ENCODE results near the gene TEKTIP1. TPM values are rescaled to one million over a fixed set of nuclear protein-coding genes. Genes with fewer than 3 reads are reported as not detected.
"Not testable (repeated sequence)": the region's sequence is repeated elsewhere in the genome, so short reads cannot be mapped to it uniquely, and the experiment has no call there.

The TEKTIP1 gene
- total RNA-seq, 2 donors from 2014 or later, result 0.41 to 5.3 TPM

- no peak overlapping the region for H3K4me3 ChIP-seq
- no peak overlapping the region for H3K27ac ChIP-seq
- no peak for DNase-seq (ENCODE audit: low spot score)
- H3K4me1 ChIP-seq (replicated peaks), result no peaks in the 10 kb centered on the region
- no peaks in the 10 kb centered on the region for H3K27me3 ChIP-seq (replicated peaks; ENCODE audit: insufficient read depth)
- TF ChIP-seq POLR2A (IDR thresholded peaks at IDR 0.05), result no peak
- no peak for TF ChIP-seq CTCF (IDR thresholded peaks at IDR 0.05)
- TF ChIP-seq POLR2AphosphoS5 (IDR thresholded peaks at IDR 0.05), result no peak
- H3K36me3 ChIP-seq, result no peaks in the 10 kb centered on the region
- intact Hi-C loops (cut with DNase I), result loop anchor here (10.0 kb wide), 1 partner anchor 73 kb away; the partner anchor contains the start of genes DOHH and FZR1
- WGBS, result 93% methylated on average over 60 of the region's 60 CpGs
- no peaks in the 10 kb centered on the region for H3K9me3 ChIP-seq
Observed at GRCh38 chr19:3577723-3578344, 38.9 kb downstream of the TEKTIP1 start.

GRCh38 chr19:3578390-3578789 is 39.4 kb downstream of the TEKTIP1 start:
- no peak overlapping the region for H3K4me3 ChIP-seq
- no peaks in the 10 kb centered on the region for H3K27me3 ChIP-seq (replicated peaks; ENCODE audit: insufficient read depth)
- no peaks in the 10 kb centered on the region for H3K4me1 ChIP-seq (replicated peaks)
- no peak overlapping the region for H3K27ac ChIP-seq
- TF ChIP-seq POLR2AphosphoS5 (IDR thresholded peaks at IDR 0.05) (no peak), POLR2A (IDR thresholded peaks at IDR 0.05) (no peak)
- H3K9me3 ChIP-seq, result no peaks in the 10 kb centered on the region
- intact Hi-C loops (cut with DNase I), result loop anchor here (10.0 kb wide), 1 partner anchor 74 kb away; the partner anchor contains the start of genes DOHH and FZR1
- 84% methylated on average over 17 of the region's 17 CpGs for WGBS
- H3K36me3 ChIP-seq, result no peaks in the 10 kb centered on the region
- no peak for DNase-seq (ENCODE audit: low spot score)

GRCh38 chr19:3580156-3580934 is 41.4 kb downstream of the TEKTIP1 start:
- TF ChIP-seq POLR2A (IDR thresholded peaks at IDR 0.05), result no peak
- peak; percentile 12 for TF ChIP-seq POLR2AphosphoS5 (IDR thresholded peaks at IDR 0.05)
- Histone ChIP-seq H3K4me3 (no peak overlapping the region), H3K9me3 (no peaks in the 10 kb centered on the region), H3K27me3 (replicated peaks; ENCODE audit: insufficient read depth) (no peaks in the 10 kb centered on the region), H3K36me3 (no peaks in the 10 kb centered on the region), H3K27ac (no peak overlapping the region), H3K4me1 (replicated peaks) (no peaks in the 10 kb centered on the region)
- 41% methylated on average over 11 of the region's 11 CpGs for WGBS
- intact Hi-C loops (cut with DNase I), result no loop called here
- no peak for DNase-seq (ENCODE audit: low spot score)

GRCh38 chr19:3581792-3582191 is 42.8 kb downstream of the TEKTIP1 start:
- H3K4me1 ChIP-seq (replicated peaks); intact Hi-C loops (cut with DNase I); H3K4me3 ChIP-seq; H3K9me3 ChIP-seq; H3K27ac ChIP-seq; H3K36me3 ChIP-seq; DNase-seq (ENCODE audit: low spot score); H3K27me3 ChIP-seq (replicated peaks; ENCODE audit: insufficient read depth): not testable (repeated sequence)
- 93% methylated on average over 4 of the region's 4 CpGs for WGBS

- H3K27ac ChIP-seq; H3K4me3 ChIP-seq; H3K4me1 ChIP-seq (replicated peaks); H3K9me3 ChIP-seq; intact Hi-C loops (cut with DNase I); DNase-seq (ENCODE audit: low spot score); H3K27me3 ChIP-seq (replicated peaks; ENCODE audit: insufficient read depth); H3K36me3 ChIP-seq: not testable (repeated sequence)
- 84% methylated on average over 15 of the region's 15 CpGs for WGBS
Observed at GRCh38 chr19:3584036-3584802, 45.2 kb downstream of the TEKTIP1 start.

GRCh38 chr19:3585301-3586126 is 46.5 kb downstream of the TEKTIP1 start, which contains the start of gene GIPC3:
Gene GIPC3, plus strand, starts transcription at chr19:3585478. Its CDS starts 120 bp downstream, at chr19:3585598.
- no peaks in the 10 kb centered on the region for H3K9me3 ChIP-seq
- 3% methylated on average over 42 of the region's 84 CpGs for WGBS
- no peaks in the 10 kb centered on the region for H3K36me3 ChIP-seq
- H3K4me3 ChIP-seq, result peak within 1 kb of the TSS; percentile 12 to 21
- no peak for DNase-seq (ENCODE audit: low spot score)
- H3K27me3 ChIP-seq (replicated peaks; ENCODE audit: insufficient read depth), result no peaks in the 10 kb centered on the region
- intact Hi-C loops (cut with DNase I), result no loop called here
- H3K27ac ChIP-seq, result no peak within 1 kb of the TSS
- no peak for TF ChIP-seq POLR2A (IDR thresholded peaks at IDR 0.05)
- no peak for TF ChIP-seq POLR2AphosphoS5 (IDR thresholded peaks at IDR 0.05)
- no peak for TF ChIP-seq CTCF (IDR thresholded peaks at IDR 0.05)
- H3K4me1 ChIP-seq (replicated peaks), result no peaks in the 10 kb centered on the region
